ENCODE data around the gene CYP3A4.

Gene CYP3A4

GRCh38 chr7:99720800-99721595, 63.0 kb downstream of the CYP3A4 start:
- DNase-seq (ENCODE audit: low spot score) = no peak

GRCh38 chr7:99719996-99720769, 63.8 kb downstream of the CYP3A4 start:
- no peak for DNase-seq (ENCODE audit: low spot score)

GRCh38 chr7:99713995-99714570, 69.9 kb downstream of the CYP3A4 start:
- no peak for DNase-seq (ENCODE audit: low spot score)

- DNase-seq (ENCODE audit: low spot score) = no peak
These were observed 74.0 kb downstream of the CYP3A4 start for GRCh38 chr7:99709838-99710578.

- DNase-seq (ENCODE audit: low spot score) = no peak
These were observed 74.7 kb downstream of the CYP3A4 start for GRCh38 chr7:99709260-99709659.

GRCh38 chr7:99707096-99707495, 76.9 kb downstream of the CYP3A4 start:
- DNase-seq (ENCODE audit: low spot score) = no peak
